HG03558 (cell line): ENCODE measurements around the gene FER.
A peak's percentile ranks its signal among the peaks of the same experiment; 100 is the strongest.
"Not testable (repeated sequence)": the region's sequence is repeated elsewhere in the genome, so short reads cannot be mapped to it uniquely, and the experiment has no call there.

Source experiments
- ATAC-seq: cut with Tn5 transposase; IDR thresholded peaks from one replicate; pipeline ENCODE4 v1.9.1; 2021; ENCODE audit warnings: moderate number of reproducible peaks; ENCODE audit not compliant: unreplicated experiment; ENCODE audit errors: extremely low read depth

The FER gene

GRCh38 chr5:109160468-109160867 is 412.8 kb downstream of the FER start:
- ATAC-seq, result no peak

GRCh38 chr5:109161914-109162683 is 414.4 kb downstream of the FER start:
- peak; percentile 86 for ATAC-seq

- ATAC-seq, result no peak
Measured at GRCh38 chr5:109163336-109163735, 415.6 kb downstream of the FER start.

GRCh38 chr5:109164001-109164400 is 416.3 kb downstream of the FER start:
- no peak for ATAC-seq

- ATAC-seq, result no peak
Measured at GRCh38 chr5:109167586-109167985, 419.9 kb downstream of the FER start.

GRCh38 chr5:109168151-109168550 is 420.5 kb downstream of the FER start:
- ATAC-seq, result no peak

- no peak for ATAC-seq
Measured at GRCh38 chr5:109170629-109171350, 423.1 kb downstream of the FER start.

GRCh38 chr5:109171437-109172073 is 423.9 kb downstream of the FER start:
- ATAC-seq, result not testable (repeated sequence)

GRCh38 chr5:109173036-109173794 is 425.5 kb downstream of the FER start:
- ATAC-seq, result no peak

GRCh38 chr5:109177227-109177626 is 429.5 kb downstream of the FER start:
- no peak for ATAC-seq

GRCh38 chr5:109177782-109178181 is 430.1 kb downstream of the FER start:
- no peak for ATAC-seq

- ATAC-seq, result no peak
Measured at GRCh38 chr5:109180668-109181067, 433.0 kb downstream of the FER start.

- ATAC-seq, result no peak
Measured at GRCh38 chr5:109186759-109187158, 439.1 kb downstream of the FER start.

- no peak for ATAC-seq
Measured at GRCh38 chr5:109191153-109191558, 443.5 kb downstream of the FER start.

- no peak for ATAC-seq
Measured at GRCh38 chr5:109192027-109192426, 444.3 kb downstream of the FER start.

- no peak for ATAC-seq
Measured at GRCh38 chr5:109192555-109193281, 445.0 kb downstream of the FER start.

GRCh38 chr5:109195667-109196066 is 448.0 kb downstream of the FER start:
- no peak for ATAC-seq

- no peak for ATAC-seq
Measured at GRCh38 chr5:109196087-109196822, 448.6 kb downstream of the FER start.

GRCh38 chr5:109196823-109197160 is 449.1 kb downstream of the FER start:
- ATAC-seq, result no peak
